ENCODE data around the gene ATL3.
A peak's percentile ranks its signal among the peaks of the same experiment; 100 is the strongest.
"Not testable (repeated sequence)": the region's sequence is repeated elsewhere in the genome, so short reads cannot be mapped to it uniquely, and the experiment has no call there.

Gene ATL3

GRCh38 chr11:63699896-63700295 is 28.7 kb upstream of the ATL3 start:
- Histone ChIP-seq H3K9ac (ENCODE audit: low read depth, low read length) (no peak overlapping the region), H3K4me3 (ENCODE audit: low read length) (no peak overlapping the region), H3K27ac (ENCODE audit: low read depth, low read length) (no peak overlapping the region), H3K36me3 (ENCODE audit: insufficient read depth, low read length) (peaks cover 6% of the 10 kb centered on the region; the same call in 1 of the 2 replicates), H3K4me1 (ENCODE audit: insufficient read depth, low read length) (peaks cover 8% of the 10 kb centered on the region; the same call in 1 of the 2 replicates), H3K9me3 (ENCODE audit: insufficient read depth, low read depth, low read length) (no peaks in the 10 kb centered on the region), H3K27me3 (ENCODE audit: insufficient read depth, low read length) (no peaks in the 10 kb centered on the region)
- WGBS = 97% methylated on average over 1 of the region's 1 CpG

GRCh38 chr11:63698976-63699733 is 28.0 kb upstream of the ATL3 start:
- peaks cover 6% of the 10 kb centered on the region; the same call in 1 of the 2 replicates for H3K36me3 ChIP-seq (ENCODE audit: insufficient read depth, low read length)
- no peaks in the 10 kb centered on the region for H3K9me3 ChIP-seq (ENCODE audit: insufficient read depth, low read depth, low read length)
- H3K27me3 ChIP-seq (ENCODE audit: insufficient read depth, low read length) = no peaks in the 10 kb centered on the region
- no peak overlapping the region for H3K4me3 ChIP-seq (ENCODE audit: low read length)
- 90% methylated on average over 11 of the region's 11 CpGs for WGBS
- no peak overlapping the region for H3K27ac ChIP-seq (ENCODE audit: low read depth, low read length)
- H3K9ac ChIP-seq (ENCODE audit: low read depth, low read length) = no peak overlapping the region
- H3K4me1 ChIP-seq (ENCODE audit: insufficient read depth, low read length) = peaks cover 8% of the 10 kb centered on the region; the same call in 1 of the 2 replicates

- WGBS = 94% methylated on average over 7 of the region's 7 CpGs
- Histone ChIP-seq H3K9ac (ENCODE audit: low read depth, low read length) (no peak overlapping the region), H3K4me3 (ENCODE audit: low read length) (no peak overlapping the region)
These were observed 23.4 kb upstream of the ATL3 start for GRCh38 chr11:63694596-63694995.

GRCh38 chr11:63687845-63688244 is 16.7 kb upstream of the ATL3 start:
- peaks cover 30% of the 10 kb centered on the region for H3K4me1 ChIP-seq (ENCODE audit: insufficient read depth, low read length)
- WGBS = 100% methylated on average over 1 of the region's 1 CpG
- H3K27ac ChIP-seq (ENCODE audit: low read depth, low read length) = no peak overlapping the region
- H3K4me3 ChIP-seq (ENCODE audit: low read length) = no peak overlapping the region
- no peaks in the 10 kb centered on the region for H3K9me3 ChIP-seq (ENCODE audit: insufficient read depth, low read depth, low read length)
- H3K27me3 ChIP-seq (ENCODE audit: insufficient read depth, low read length) = no peaks in the 10 kb centered on the region
- H3K36me3 ChIP-seq (ENCODE audit: insufficient read depth, low read length) = no peaks in the 10 kb centered on the region
- H3K9ac ChIP-seq (ENCODE audit: low read depth, low read length) = no peak overlapping the region

More at GRCh38 chr11:63694596-63694995, 23.4 kb upstream of the ATL3 start:
- no peaks in the 10 kb centered on the region for H3K9me3 ChIP-seq (ENCODE audit: insufficient read depth, low read depth, low read length)
- no peaks in the 10 kb centered on the region for H3K27me3 ChIP-seq (ENCODE audit: insufficient read depth, low read length)
- H3K27ac ChIP-seq (ENCODE audit: low read depth, low read length) = no peak overlapping the region
- no peaks in the 10 kb centered on the region for H3K36me3 ChIP-seq (ENCODE audit: insufficient read depth, low read length)
- H3K4me1 ChIP-seq (ENCODE audit: insufficient read depth, low read length) = peaks cover 10% of the 10 kb centered on the region; the same call in 1 of the 2 replicates

GRCh38 chr11:63686926-63687325 is 15.8 kb upstream of the ATL3 start:
- Histone ChIP-seq H3K27me3 (ENCODE audit: insufficient read depth, low read length) (no peaks in the 10 kb centered on the region), H3K4me3 (ENCODE audit: low read length) (no peak overlapping the region), H3K9me3 (ENCODE audit: insufficient read depth, low read depth, low read length) (no peaks in the 10 kb centered on the region), H3K9ac (ENCODE audit: low read depth, low read length) (no peak overlapping the region), H3K4me1 (ENCODE audit: insufficient read depth, low read length) (peaks cover 30% of the 10 kb centered on the region), H3K27ac (ENCODE audit: low read depth, low read length) (no peak overlapping the region), H3K36me3 (ENCODE audit: insufficient read depth, low read length) (no peaks in the 10 kb centered on the region)
- 98% methylated on average over 2 of the region's 2 CpGs for WGBS

GRCh38 chr11:63685158-63685721 is 14.1 kb upstream of the ATL3 start:
- not testable (repeated sequence) for H3K27me3 ChIP-seq (ENCODE audit: insufficient read depth, low read length); H3K27ac ChIP-seq (ENCODE audit: low read depth, low read length); H3K4me3 ChIP-seq (ENCODE audit: low read length); H3K36me3 ChIP-seq (ENCODE audit: insufficient read depth, low read length); H3K9ac ChIP-seq (ENCODE audit: low read depth, low read length); H3K9me3 ChIP-seq (ENCODE audit: insufficient read depth, low read depth, low read length)
- peaks cover 36% of the 10 kb centered on the region for H3K4me1 ChIP-seq (ENCODE audit: insufficient read depth, low read length)
- 93% methylated on average over 6 of the region's 7 CpGs for WGBS

GRCh38 chr11:63683133-63683991 is 12.2 kb upstream of the ATL3 start:
- H3K27ac ChIP-seq (ENCODE audit: low read depth, low read length) = peak overlapping the region; percentile 68; the same call in 1 of the 2 replicates
- H3K9me3 ChIP-seq (ENCODE audit: insufficient read depth, low read depth, low read length) = no peaks in the 10 kb centered on the region
- peaks cover 21% of the 10 kb centered on the region for H3K4me1 ChIP-seq (ENCODE audit: insufficient read depth, low read length)
- peak overlapping the region; percentile 79 for H3K4me3 ChIP-seq (ENCODE audit: low read length)
- H3K27me3 ChIP-seq (ENCODE audit: insufficient read depth, low read length) = no peaks in the 10 kb centered on the region
- H3K36me3 ChIP-seq (ENCODE audit: insufficient read depth, low read length) = no peaks in the 10 kb centered on the region
- peak overlapping the region; percentile 63; the same call in 1 of the 2 replicates for H3K9ac ChIP-seq (ENCODE audit: low read depth, low read length)
- 87% methylated on average over 8 of the region's 8 CpGs for WGBS

GRCh38 chr11:63682066-63683021 is 11.2 kb upstream of the ATL3 start:
- H3K27me3 ChIP-seq (ENCODE audit: insufficient read depth, low read length) = no peaks in the 10 kb centered on the region
- peak overlapping the region; percentile 63 for H3K9ac ChIP-seq (ENCODE audit: low read depth, low read length)
- no peaks in the 10 kb centered on the region for H3K9me3 ChIP-seq (ENCODE audit: insufficient read depth, low read depth, low read length)
- H3K4me3 ChIP-seq (ENCODE audit: low read length) = peak overlapping the region; percentile 79
- WGBS = 2% methylated on average over 19 of the region's 19 CpGs
- peaks cover 21% of the 10 kb centered on the region for H3K4me1 ChIP-seq (ENCODE audit: insufficient read depth, low read length)
- H3K36me3 ChIP-seq (ENCODE audit: insufficient read depth, low read length) = no peaks in the 10 kb centered on the region
- H3K27ac ChIP-seq (ENCODE audit: low read depth, low read length) = peak overlapping the region; percentile 82

- H3K27me3 ChIP-seq (ENCODE audit: insufficient read depth, low read length) = no peaks in the 10 kb centered on the region
- H3K27ac ChIP-seq (ENCODE audit: low read depth, low read length) = peak within 1 kb of the TSS; percentile 82
- peaks cover 21% of the 10 kb centered on the region for H3K4me1 ChIP-seq (ENCODE audit: insufficient read depth, low read length)
- H3K9ac ChIP-seq (ENCODE audit: low read depth, low read length) = peak within 1 kb of the TSS; percentile 63
- no peaks in the 10 kb centered on the region for H3K36me3 ChIP-seq (ENCODE audit: insufficient read depth, low read length)
- no peaks in the 10 kb centered on the region for H3K9me3 ChIP-seq (ENCODE audit: insufficient read depth, low read depth, low read length)
- under 1% methylated on average over 74 of the region's 74 CpGs for WGBS
- H3K4me3 ChIP-seq (ENCODE audit: low read length) = peak within 1 kb of the TSS; percentile 79
These were observed 10.3 kb upstream of the ATL3 start, which contains the start of gene RTN3 for GRCh38 chr11:63681321-63682065. Gene RTN3 (plus strand): TSS chr11:63681500. CDS start chr11:63681637, 137 bp downstream.
